Ovary (tissue), 9 donors: ENCODE results near the gene ADGRA1. TPM values are rescaled to one million over a fixed set of nuclear protein-coding genes. Genes with fewer than 3 reads are reported as not detected.

Experiments
- DNase-seq, 5 donors: peaks; one replicate each; pipeline ENCODE4 v3.0.0-alpha.2; 2019 to 2020
- H3K27ac ChIP-seq, 2 donors: fragments of 200-600 bp; one replicate each; pipeline versions ENCODE4 v1.5.1 to v1.8.0; 2019 to 2022
- H3K27me3 ChIP-seq: fragments of 200-600 bp; one replicate; pipeline ENCODE4 v1.8.0; 2022
- H3K36me3 ChIP-seq: fragments of 200-600 bp; sonication (generic); one replicate; pipeline ENCODE4 v1.5.1; 2019
- H3K4me1 ChIP-seq: one replicate; pipeline ENCODE4 v1.8.1; 2013; ENCODE audit warnings: mild to moderate bottlenecking, moderate library complexity; ENCODE audit not compliant: insufficient read depth
- H3K4me3 ChIP-seq: fragments of 200-600 bp; sonication (generic); one replicate; pipeline ENCODE4 v1.5.1; 2017
- H3K9me3 ChIP-seq, 2 donors: fragments of 200-600 bp in 1 of 2; sonication (generic) in 1 of 2; one replicate each; pipeline versions ENCODE4 v1.5.1 to v1.8.1; 2013 to 2019; ENCODE audit warnings: mild to moderate bottlenecking in 1 of 2, moderate library complexity in 1 of 2
- EP300 ChIP-seq: sonication (generic); formaldehyde crosslinking; IDR thresholded peaks from one replicate; pipeline ENCODE4 v1.6.1; 2017; ENCODE audit warnings: antibody characterized with exemption
- POLR2A ChIP-seq: fragments of 450-650 bp; IDR thresholded peaks from one replicate; pipeline ENCODE4 v1.6.1; 2017; ENCODE audit warnings: antibody characterized with exemption, mild to moderate bottlenecking, moderate library complexity
- WGBS, 3 donors: extraction: QIAGEN DNeasy Blood & Tissue Kit in 1 of 3; methylation state at CpG; one replicate each; pipeline versions ENCODE4 v1.1.5 to v1.1.7; 2013 to 2017; 5-methylcytosine and 5-hydroxymethylcytosine counted together
- intact Hi-C, 4 donors: fragments of 100-400 bp; cut with DNase I; formaldehyde crosslinking; loops; one replicate each; pipeline versions ENCODE4 v1.11.0 to v1.15.1; 2022 to 2023
- polyA plus RNA-seq, 2 donors: library from polyadenylated mRNA; stranded (reverse); fragments of 200-250 nt in 1 of 2; fragments of 350-450 nt in 1 of 2; fragmentation: Illumina TruSeq in 1 of 2; extraction: RNeasy Lipid Tissue Mini Kit (QIAGEN cat#74804) in 1 of 2; gene quantifications; one replicate each; pipeline ENCODE4 v1.2.3, GENCODE V29; 2013 to 2014
- total RNA-seq, 7 donors: library from RNA; depleted of rRNA in 2 of 7; stranded (reverse); fragments of >200 nt in 2 of 7; fragmentation: NEBNext Ultra II Directional in 3 of 7; extraction: Animal tissue kit (Norgen Biotek cat#: 25700) in 3 of 7; gene quantifications; one replicate each; pipeline versions ENCODE4 v1.1.0 to v1.2.4, GENCODE V29; 2016 to 2023
- TF ChIP-seq, protein P1 (sequence below), 3 donors: fragments of 450-650 bp in 2 of 3; fragments of 200-600 bp in 1 of 3; IDR thresholded peaks; one replicate each; pipeline versions ENCODE4 v1.5.1 to v1.8.0; 2016 to 2022; ENCODE audit warnings: antibody characterized with exemption in 3 of 3, mild to moderate bottlenecking in 1 of 3
- donor health status: DM: no; HTN: no; CAD: no; lungs with moderate emphysema.
- donor health status: DM: no; HTN: no; CAD: no.
- donor health status: Bipolar disorder and iron deficiency.
- donor health status: DM: yes; HTN: yes; CAD: no.
- donor health status: DM: no; HTN: no; CAD: no.
- donor health status: DM: yes; HTN: yes; CAD: no.

Gene ADGRA1
- total and polyA plus RNA-seq, 9 donors = 0.07 to 0.92 (median 0.13) TPM; not detected in 5

DNA sequence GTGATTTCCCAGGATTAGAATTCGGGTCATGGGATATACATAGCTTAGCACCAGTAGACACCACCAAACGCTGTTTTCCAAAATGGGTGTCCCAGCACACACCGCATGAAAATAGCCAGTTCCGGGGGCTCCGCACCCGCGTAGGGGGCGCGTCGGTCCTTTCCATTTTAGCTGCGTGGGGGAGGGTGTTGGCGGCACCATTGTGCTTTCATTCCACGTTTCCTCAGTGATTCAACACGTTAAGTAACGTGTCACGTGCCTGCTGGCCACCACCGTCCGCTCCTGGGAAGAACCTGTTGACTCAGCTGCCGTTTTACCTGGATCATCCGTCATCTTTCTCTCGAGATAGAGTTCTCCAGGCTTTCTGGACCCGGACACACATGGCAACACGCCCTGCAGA is 25.6 kb upstream of the ADGRA1 start:
- no peaks in the 10 kb centered on the region for H3K9me3 ChIP-seq
- H3K4me3 ChIP-seq = no peak overlapping the region
- intact Hi-C loops = no loop called here
- DNase-seq = no peak
- 84 to 89% (median 84%) methylated on average over 23 of the region's 23 CpGs for WGBS, 3 donors
- no peak overlapping the region for H3K27ac ChIP-seq
- no peaks in the 10 kb centered on the region for H3K4me1 ChIP-seq
- H3K27me3 ChIP-seq = no peaks in the 10 kb centered on the region
- no peaks in the 10 kb centered on the region for H3K36me3 ChIP-seq
- TF ChIP-seq EP300 (no peak), POLR2A (no peak)
- TF ChIP-seq, protein P1, sequence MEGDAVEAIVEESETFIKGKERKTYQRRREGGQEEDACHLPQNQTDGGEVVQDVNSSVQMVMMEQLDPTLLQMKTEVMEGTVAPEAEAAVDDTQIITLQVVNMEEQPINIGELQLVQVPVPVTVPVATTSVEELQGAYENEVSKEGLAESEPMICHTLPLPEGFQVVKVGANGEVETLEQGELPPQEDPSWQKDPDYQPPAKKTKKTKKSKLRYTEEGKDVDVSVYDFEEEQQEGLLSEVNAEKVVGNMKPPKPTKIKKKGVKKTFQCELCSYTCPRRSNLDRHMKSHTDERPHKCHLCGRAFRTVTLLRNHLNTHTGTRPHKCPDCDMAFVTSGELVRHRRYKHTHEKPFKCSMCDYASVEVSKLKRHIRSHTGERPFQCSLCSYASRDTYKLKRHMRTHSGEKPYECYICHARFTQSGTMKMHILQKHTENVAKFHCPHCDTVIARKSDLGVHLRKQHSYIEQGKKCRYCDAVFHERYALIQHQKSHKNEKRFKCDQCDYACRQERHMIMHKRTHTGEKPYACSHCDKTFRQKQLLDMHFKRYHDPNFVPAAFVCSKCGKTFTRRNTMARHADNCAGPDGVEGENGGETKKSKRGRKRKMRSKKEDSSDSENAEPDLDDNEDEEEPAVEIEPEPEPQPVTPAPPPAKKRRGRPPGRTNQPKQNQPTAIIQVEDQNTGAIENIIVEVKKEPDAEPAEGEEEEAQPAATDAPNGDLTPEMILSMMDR (IDR thresholded peaks at IDR 0.05) = no peak

DNA sequence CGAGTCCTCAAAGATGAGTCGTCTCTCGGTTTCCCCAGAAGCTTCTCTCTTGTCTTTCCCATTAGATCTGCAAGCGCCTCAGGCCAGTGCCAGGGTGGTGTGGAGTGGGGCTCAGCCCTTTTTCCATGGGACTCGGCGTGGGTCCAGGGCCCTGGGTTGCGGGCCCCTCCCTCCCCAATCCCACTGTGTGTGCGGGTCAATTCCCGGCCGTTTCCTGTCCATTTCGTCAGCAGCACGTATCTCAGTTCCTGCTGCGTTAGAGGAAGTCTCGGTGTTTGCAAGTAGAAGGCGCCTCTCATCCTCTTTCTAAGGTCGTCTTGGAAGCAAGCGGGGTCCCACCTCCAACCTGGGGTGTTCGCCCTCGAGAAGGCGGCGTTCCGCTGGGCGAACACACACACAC is 25.1 kb upstream of the ADGRA1 start:
- H3K36me3 ChIP-seq = no peaks in the 10 kb centered on the region
- H3K4me3 ChIP-seq = no peak overlapping the region
- H3K27me3 ChIP-seq = no peaks in the 10 kb centered on the region
- no peak overlapping the region for H3K27ac ChIP-seq
- intact Hi-C loops = no loop called here
- H3K4me1 ChIP-seq = no peaks in the 10 kb centered on the region
- TF ChIP-seq EP300 = no peak
- TF ChIP-seq, protein P1 (IDR thresholded peaks at IDR 0.05) = no peak
- 57 to 61% (median 59%) methylated on average over 23 of the region's 23 CpGs for WGBS, 3 donors
- no peaks in the 10 kb centered on the region for H3K9me3 ChIP-seq
- DNase-seq = no peak

DNA sequence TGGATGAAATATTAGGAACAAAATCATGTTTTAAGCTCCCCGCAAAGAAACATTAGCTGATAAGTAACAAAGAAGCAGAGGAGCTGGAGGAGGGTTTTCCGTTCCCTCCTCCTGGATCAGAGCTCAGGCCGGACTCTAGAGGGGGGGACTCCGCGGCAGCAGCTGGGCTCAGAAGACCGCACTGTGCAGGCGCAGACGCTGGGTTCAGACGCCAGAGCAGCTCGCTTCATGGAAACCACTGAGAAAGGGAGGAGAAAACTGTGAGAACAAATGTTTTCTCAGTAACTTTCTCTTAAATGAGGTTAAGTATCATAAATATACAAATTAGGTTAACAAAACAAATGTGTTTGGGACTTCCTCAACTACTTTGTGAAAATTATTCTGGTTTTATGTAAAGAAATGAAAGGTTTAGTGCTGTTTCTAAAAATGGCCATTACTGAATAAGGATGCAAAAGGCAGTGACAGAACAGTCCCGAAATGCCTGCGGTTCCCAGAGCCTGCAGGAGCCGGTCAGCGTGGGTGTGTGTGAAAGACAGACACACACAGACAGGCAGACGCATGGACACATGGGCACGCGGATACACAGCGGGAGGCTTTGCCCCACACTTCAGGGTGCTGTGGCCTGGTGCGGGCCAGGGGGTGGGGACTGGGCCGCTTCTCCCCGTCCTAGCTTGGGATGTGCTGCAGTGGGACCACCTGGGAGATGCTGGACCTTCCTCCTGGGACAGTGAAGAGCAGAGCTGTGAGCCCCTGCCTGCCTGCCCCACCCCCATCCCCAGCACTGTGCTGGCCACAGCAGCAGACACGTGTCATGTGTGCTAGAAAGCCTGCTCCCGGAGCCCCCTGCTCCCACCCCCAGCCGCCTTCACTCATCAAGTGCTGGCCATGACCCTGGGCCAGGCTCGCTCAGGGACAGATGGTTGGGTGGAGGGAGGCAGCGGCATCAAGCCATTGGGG is 20.3 kb upstream of the ADGRA1 start:
- Histone ChIP-seq H3K4me1 (no peaks in the 10 kb centered on the region), H3K4me3 (no peak overlapping the region), H3K36me3 (no peaks in the 10 kb centered on the region), H3K27ac (no peak overlapping the region), H3K9me3 (no peaks in the 10 kb centered on the region), H3K27me3 (no peaks in the 10 kb centered on the region)
- WGBS, 3 donors = 14 to 26% (median 15%) methylated on average over 24 to 26 of the region's 26 CpGs
- intact Hi-C loops = no loop called here
- TF ChIP-seq, protein P1 (IDR thresholded peaks at IDR 0.05) = no peak
- no peak for TF ChIP-seq EP300
- no peak for TF ChIP-seq POLR2A
- DNase-seq = no peak

DNA sequence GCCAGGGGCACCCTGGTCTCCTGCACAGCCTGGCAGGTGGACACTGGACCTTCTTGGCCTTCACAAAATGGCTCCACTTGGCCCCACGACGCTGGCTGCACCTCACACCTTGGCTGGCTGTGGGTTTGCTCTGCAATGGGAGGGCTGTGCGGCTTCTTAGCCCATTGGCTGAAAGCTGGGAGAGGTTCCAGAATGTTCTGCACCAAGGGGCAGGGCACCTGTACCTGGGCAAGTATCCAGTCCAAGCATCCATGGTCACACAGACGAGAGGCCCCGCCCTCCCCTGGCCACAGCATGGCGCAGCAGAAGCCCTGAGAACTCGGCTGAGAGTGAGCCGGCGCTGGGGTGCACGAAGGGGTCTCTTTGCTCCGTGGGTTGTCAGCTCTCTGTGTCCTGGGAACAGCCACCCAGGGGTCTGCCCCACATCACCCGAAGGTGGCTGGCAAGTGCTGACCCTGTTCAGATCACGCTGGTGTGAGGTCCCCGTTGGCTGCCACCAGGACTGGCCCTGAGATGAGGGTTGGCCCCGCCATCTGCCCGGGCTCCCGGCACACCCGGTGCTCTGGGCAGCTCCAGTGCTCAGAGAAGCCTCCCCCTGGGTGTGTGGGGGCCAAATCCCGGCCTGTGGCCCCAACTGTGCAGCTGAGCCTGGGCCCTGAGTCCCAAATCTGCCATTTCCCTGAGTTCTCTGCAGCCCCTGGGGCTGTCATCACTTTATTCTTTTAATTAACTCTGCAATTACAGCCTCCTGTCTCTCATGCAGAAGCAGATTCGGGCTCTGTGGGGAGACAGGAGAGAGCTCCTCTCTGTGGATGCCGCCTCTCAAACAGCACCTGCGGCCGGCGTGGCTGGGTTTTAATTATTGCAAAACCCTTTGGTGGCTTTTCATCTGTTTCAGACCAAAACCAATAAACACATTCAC is 19.4 kb upstream of the ADGRA1 start:
- intact Hi-C loops = no loop called here
- no peaks in the 10 kb centered on the region for H3K9me3 ChIP-seq

More for the DNA sequence above, 19.4 kb upstream of the ADGRA1 start:
- H3K4me1 ChIP-seq = no peaks in the 10 kb centered on the region
- no peak overlapping the region for H3K4me3 ChIP-seq
- 78 to 89% (median 88%) methylated on average over 21 to 24 of the region's 24 CpGs for WGBS, 3 donors
- no peaks in the 10 kb centered on the region for H3K36me3 ChIP-seq
- H3K27me3 ChIP-seq = no peaks in the 10 kb centered on the region
- TF ChIP-seq, protein P1 (IDR thresholded peaks at IDR 0.05) = no peak
- no peak for TF ChIP-seq EP300
- H3K27ac ChIP-seq = no peak overlapping the region
- no peak for DNase-seq
